ENCODE data around the gene TCAIM.
"Not testable (repeated sequence)": the region's sequence is repeated elsewhere in the genome, so short reads cannot be mapped to it uniquely, and the experiment has no call there.

Gene TCAIM

DNA sequence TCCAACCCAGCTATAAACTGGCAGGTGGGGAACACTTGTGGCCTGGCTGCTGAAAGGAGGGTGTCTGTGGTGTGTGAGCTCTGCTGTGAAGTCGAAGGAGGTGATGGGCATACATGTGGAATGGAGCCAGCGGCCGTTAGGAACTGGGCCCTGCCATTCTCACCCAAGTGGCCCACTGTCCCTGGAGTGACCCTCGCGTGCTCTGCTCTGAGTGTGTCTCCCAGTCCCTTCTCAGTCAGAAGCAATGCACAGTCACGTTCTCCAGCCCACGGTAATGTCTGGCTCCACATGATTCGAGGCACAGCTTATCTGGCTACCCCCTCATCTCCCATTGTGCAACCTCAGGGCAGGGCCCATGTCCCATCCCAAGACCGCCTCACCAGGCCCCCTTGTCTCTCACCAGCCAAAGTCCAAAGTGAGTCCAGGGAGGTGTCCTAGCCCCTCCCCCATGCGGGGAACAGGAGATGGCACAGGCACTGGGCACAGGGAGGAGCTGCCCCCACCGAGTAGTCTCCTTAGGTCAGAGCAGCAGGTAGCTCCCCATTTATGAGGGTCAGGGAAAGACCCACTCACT is 76.0 kb downstream of the TCAIM start:
- no peak overlapping the region for H3K27ac ChIP-seq
- no peak overlapping the region for H3K9ac ChIP-seq (ENCODE audit: insufficient read length)
- no peak for DNase-seq (ENCODE audit: low read depth, low spot score)
- TF ChIP-seq FOXP2 (optimal IDR thresholded peaks at IDR 0.05; ENCODE audit: control extremely low read depth, extremely low read length, insufficient read depth), result no peak
- TF ChIP-seq POLR2AphosphoS5 (IDR thresholded peaks at IDR 0.05; ENCODE audit: borderline replicate concordance, low read depth, low read length), result no peak
- TF ChIP-seq EZH2 (IDR thresholded peaks at IDR 0.05), result no peak
- H3K36me3 ChIP-seq (ENCODE audit: insufficient read depth, low read length), result no peaks in the 10 kb centered on the region
- H3K9me3 ChIP-seq (ENCODE audit: low read depth, low read length), result no peaks in the 10 kb centered on the region
- no peak overlapping the region for H3K4me3 ChIP-seq

DNA sequence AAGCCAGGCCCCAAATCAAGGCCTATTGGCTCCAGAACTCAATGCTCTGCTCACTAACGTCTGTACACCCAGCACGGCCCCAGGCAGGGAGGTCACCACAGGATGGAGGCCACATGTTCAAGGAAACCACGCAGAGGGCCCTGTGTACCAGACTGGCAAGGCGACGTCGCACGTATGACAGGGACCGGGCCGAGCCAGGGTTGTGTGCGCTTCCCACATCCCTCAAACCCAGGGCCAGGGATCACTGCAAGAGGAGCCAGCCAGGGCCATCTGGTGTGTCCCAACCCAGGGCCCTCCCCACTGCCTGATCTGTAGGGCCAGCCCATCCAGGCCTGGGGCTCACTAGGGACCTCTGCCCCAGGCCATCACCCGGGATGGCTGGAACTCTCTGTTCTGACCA is 76.9 kb downstream of the TCAIM start:
- Histone ChIP-seq H3K27ac (no peak overlapping the region), H3K9ac (ENCODE audit: insufficient read length) (no peak overlapping the region), H3K4me3 (no peak overlapping the region), H3K9me3 (ENCODE audit: low read depth, low read length) (no peaks in the 10 kb centered on the region), H3K36me3 (ENCODE audit: insufficient read depth, low read length) (no peaks in the 10 kb centered on the region)
- TF ChIP-seq FOXP2 (optimal IDR thresholded peaks at IDR 0.05; ENCODE audit: control extremely low read depth, extremely low read length, insufficient read depth), result no peak
- TF ChIP-seq POLR2AphosphoS5 (IDR thresholded peaks at IDR 0.05; ENCODE audit: borderline replicate concordance, low read depth, low read length), result no peak
- no peak for DNase-seq (ENCODE audit: low read depth, low spot score)

DNA sequence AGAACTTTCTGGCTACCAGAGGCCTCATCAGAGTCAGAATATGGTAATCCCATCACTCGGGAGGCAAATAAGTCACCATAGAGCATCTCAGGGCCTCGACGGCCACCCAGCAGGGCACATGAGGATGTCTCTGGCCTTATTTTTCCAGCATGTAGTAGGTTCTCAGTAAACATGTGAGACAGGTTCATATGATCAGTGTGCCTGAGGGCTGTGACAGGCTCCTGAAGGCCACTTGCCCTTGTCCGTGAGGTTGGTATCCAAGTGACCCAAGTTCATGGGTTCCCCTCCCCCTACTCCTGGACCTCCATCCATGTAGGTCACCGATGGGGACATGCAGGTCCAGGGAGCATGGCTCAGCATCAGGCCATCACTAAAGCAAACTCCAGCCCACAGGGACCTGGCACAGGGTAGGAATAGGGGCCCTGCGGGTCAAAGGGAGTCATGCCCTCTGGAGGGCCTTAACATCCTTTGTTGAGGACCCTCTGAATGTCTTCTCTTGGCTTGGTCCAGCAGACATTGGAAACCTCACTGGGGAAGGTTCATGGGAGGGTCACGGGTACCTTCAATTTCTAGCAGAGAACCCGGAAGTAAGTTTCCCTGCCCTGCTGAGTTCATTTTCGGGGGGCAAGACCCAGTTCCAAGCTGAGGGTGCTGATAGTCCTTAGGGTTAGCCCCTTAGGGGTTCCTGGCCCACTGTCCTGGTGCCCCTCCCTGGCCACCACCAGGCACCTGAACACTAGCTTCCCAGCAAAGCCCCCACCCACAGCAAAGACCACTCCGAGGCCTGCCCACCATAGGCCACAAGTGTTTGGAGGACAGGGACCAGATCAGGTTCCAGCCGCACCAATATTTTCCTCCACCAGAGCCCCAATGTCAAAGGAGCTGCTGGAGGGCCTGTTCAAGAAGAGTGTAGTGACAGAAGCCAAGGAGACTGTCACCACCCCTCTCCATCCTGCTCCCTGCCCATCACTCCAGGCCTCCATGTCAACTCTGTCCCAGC is 77.8 kb downstream of the TCAIM start:
- Histone ChIP-seq H3K36me3 (ENCODE audit: insufficient read depth, low read length) (no peaks in the 10 kb centered on the region), H3K9ac (ENCODE audit: insufficient read length) (no peak overlapping the region), H3K9me3 (ENCODE audit: low read depth, low read length) (no peaks in the 10 kb centered on the region), H3K4me3 (no peak overlapping the region), H3K27ac (no peak overlapping the region)
- TF ChIP-seq EZH2 (IDR thresholded peaks at IDR 0.05), result no peak
- no peak for DNase-seq (ENCODE audit: low read depth, low spot score)

DNA sequence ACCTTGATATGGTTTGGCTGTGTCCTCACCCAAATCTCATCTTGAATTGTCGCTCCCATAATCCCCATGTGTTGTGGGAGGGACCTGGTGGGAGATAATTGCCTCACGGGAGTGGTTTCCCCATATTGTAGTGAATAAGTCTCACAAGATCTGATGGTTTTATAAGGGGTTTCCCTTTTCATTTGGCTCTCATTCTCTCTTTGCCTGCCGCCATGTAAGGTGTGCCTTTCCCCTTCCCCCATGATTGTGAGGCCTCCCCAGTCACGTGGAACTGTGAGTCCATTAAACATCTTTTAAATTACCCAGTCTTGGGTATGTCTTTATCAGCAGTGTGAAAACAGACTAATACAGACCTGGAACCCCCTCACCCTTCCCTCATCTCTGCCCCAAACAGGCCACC is 79.6 kb downstream of the TCAIM start:
- not testable (repeated sequence) for H3K9me3 ChIP-seq (ENCODE audit: low read depth, low read length); H3K36me3 ChIP-seq (ENCODE audit: insufficient read depth, low read length); H3K9ac ChIP-seq (ENCODE audit: insufficient read length); H3K27ac ChIP-seq; DNase-seq (ENCODE audit: low read depth, low spot score); H3K4me3 ChIP-seq

- no peak overlapping the region for H3K4me3 ChIP-seq
- no peak for DNase-seq (ENCODE audit: low read depth, low spot score)
These were observed 80.0 kb downstream of the TCAIM start for GRCh38 chr3:44418549-44418948.

DNA sequence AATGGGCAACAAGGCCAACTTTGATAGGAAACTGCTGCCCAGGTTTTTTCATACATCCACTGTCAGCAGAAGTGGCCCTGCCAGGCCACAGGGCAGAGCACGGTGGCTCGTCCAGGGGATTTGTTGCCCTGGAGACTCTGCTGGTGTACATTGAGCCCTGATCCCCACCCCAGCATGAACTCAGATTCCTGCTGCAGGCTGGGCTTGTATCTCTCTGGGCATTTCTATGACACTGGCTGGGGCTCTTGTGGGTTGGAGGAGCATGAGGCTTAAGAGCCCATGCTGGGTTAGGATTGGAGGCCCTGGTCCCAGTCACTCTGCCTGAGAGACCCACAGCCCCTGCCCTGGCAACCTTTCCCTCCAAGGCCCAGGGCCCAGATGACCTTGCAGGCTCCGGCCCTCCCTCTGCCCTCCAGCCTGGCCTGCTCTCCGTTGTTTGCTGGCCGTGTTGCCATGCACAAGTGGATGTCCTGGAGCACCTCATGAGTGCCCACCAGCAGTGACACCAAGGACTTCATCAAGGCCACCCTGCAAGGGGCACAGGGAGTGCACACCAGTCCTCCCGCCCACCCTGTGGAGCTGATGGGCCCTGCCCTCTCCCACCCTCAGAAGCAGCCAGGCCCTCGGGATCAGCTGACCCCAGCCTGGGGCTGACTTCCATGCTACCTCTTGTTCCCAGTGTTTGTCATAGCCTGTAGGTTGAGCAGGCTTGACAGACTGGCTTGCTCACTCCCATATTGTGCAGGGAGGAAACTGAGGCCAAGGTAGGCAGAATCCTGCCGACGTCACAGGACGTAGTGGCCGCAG is 80.8 kb downstream of the TCAIM start:
- no peaks in the 10 kb centered on the region for H3K36me3 ChIP-seq (ENCODE audit: insufficient read depth, low read length)
- no peak overlapping the region for H3K4me3 ChIP-seq
- TF ChIP-seq POLR2AphosphoS5 (IDR thresholded peaks at IDR 0.05; ENCODE audit: borderline replicate concordance, low read depth, low read length) (no peak), FOXP2 (optimal IDR thresholded peaks at IDR 0.05; ENCODE audit: control extremely low read depth, extremely low read length, insufficient read depth) (no peak), EZH2 (IDR thresholded peaks at IDR 0.05) (no peak)
- no peak for DNase-seq (ENCODE audit: low read depth, low spot score)
- H3K9me3 ChIP-seq (ENCODE audit: low read depth, low read length), result no peaks in the 10 kb centered on the region
- H3K27ac ChIP-seq, result no peak overlapping the region
- no peak overlapping the region for H3K9ac ChIP-seq (ENCODE audit: insufficient read length)

More at GRCh38 chr3:44418549-44418948, 80.0 kb downstream of the TCAIM start:
- Histone ChIP-seq H3K27ac (no peak overlapping the region), H3K36me3 (ENCODE audit: insufficient read depth, low read length) (no peaks in the 10 kb centered on the region), H3K9ac (ENCODE audit: insufficient read length) (no peak overlapping the region), H3K9me3 (ENCODE audit: low read depth, low read length) (no peaks in the 10 kb centered on the region)
- TF ChIP-seq EZH2 (IDR thresholded peaks at IDR 0.05), result no peak
- no peak for TF ChIP-seq POLR2AphosphoS5 (IDR thresholded peaks at IDR 0.05; ENCODE audit: borderline replicate concordance, low read depth, low read length)
- TF ChIP-seq FOXP2 (optimal IDR thresholded peaks at IDR 0.05; ENCODE audit: control extremely low read depth, extremely low read length, insufficient read depth), result no peak

GRCh38 chr3:44419923-44420650 is 81.5 kb downstream of the TCAIM start:
- Histone ChIP-seq H3K9me3 (ENCODE audit: low read depth, low read length) (no peaks in the 10 kb centered on the region), H3K36me3 (ENCODE audit: insufficient read depth, low read length) (no peaks in the 10 kb centered on the region), H3K9ac (ENCODE audit: insufficient read length) (no peak overlapping the region), H3K4me3 (no peak overlapping the region), H3K27ac (no peak overlapping the region)
- no peak for DNase-seq (ENCODE audit: low read depth, low spot score)
- no peak for TF ChIP-seq FOXP2 (optimal IDR thresholded peaks at IDR 0.05; ENCODE audit: control extremely low read depth, extremely low read length, insufficient read depth)
- no peak for TF ChIP-seq EZH2 (IDR thresholded peaks at IDR 0.05)
- no peak for TF ChIP-seq POLR2AphosphoS5 (IDR thresholded peaks at IDR 0.05; ENCODE audit: borderline replicate concordance, low read depth, low read length)

DNA sequence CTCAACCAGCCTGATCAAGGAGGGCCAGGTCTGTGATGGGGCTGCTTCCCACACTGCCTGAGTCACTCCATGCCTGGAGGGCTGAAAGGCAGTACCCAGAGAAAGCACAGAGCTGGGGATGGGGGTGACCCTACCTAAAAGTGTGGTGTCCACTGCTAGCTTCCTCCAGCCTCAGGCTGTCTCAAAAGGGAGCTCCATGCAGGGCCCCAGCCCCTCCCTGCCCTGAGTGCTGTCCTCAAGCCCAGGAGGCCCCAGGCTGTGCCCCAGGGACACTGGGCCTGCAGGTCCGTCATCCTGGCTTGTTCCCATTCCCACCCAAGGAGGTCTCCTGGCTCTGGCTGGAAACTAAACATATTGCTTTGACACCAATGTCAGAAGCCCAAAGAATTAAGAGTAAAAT is 82.1 kb downstream of the TCAIM start:
- no peak for TF ChIP-seq POLR2AphosphoS5 (IDR thresholded peaks at IDR 0.05; ENCODE audit: borderline replicate concordance, low read depth, low read length)
- no peak for TF ChIP-seq EZH2 (IDR thresholded peaks at IDR 0.05)
- no peak for TF ChIP-seq FOXP2 (optimal IDR thresholded peaks at IDR 0.05; ENCODE audit: control extremely low read depth, extremely low read length, insufficient read depth)
- no peak overlapping the region for H3K4me3 ChIP-seq
- H3K27ac ChIP-seq, result no peak overlapping the region
- H3K9me3 ChIP-seq (ENCODE audit: low read depth, low read length), result no peaks in the 10 kb centered on the region
- H3K9ac ChIP-seq (ENCODE audit: insufficient read length), result no peak overlapping the region
- no peaks in the 10 kb centered on the region for H3K36me3 ChIP-seq (ENCODE audit: insufficient read depth, low read length)
- DNase-seq (ENCODE audit: low read depth, low spot score), result no peak
